ENCODE data around the gene ADAMTS6.
"Not testable (repeated sequence)": the region's sequence is repeated elsewhere in the genome, so short reads cannot be mapped to it uniquely, and the experiment has no call there.

ADAMTS6 gene

DNA sequence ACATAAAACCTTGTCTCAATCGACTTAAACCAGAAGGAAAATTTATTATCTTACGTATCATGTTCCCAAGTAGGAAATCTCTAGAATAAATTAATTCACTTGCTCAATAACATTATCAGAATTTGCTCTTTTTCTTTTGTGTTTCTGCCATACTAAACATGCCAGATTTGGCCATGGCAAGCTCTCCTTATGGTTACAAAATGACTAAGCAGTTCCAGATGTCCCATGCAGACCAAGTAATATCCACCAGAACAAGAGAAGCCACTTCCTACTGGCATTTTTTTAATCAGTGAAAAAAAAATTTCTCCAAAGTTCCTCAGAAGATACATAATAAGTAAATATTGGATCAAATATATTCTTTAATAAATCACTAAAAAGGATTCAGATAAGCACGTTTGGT is 25.2 kb upstream of the ADAMTS6 start:
- no peaks in the 10 kb centered on the region for H3K9me3 ChIP-seq (ENCODE audit: severe bottlenecking)
- H3K27me3 ChIP-seq (ENCODE audit: insufficient read depth, low read depth, severe bottlenecking): no peaks in the 10 kb centered on the region
- no peak overlapping the region for H3K4me3 ChIP-seq (ENCODE audit: low read depth, low read length)
- H3K27ac ChIP-seq: no peak overlapping the region
- H3K36me3 ChIP-seq: peaks cover 3% of the 10 kb centered on the region; the same call in 1 of the 2 replicates
- TF ChIP-seq CTCF (IDR thresholded peaks at IDR 0.05; ENCODE audit: low read depth, low read length): no peak
- DNase-seq: no peak

- no peak for DNase-seq
- TF ChIP-seq CTCF (IDR thresholded peaks at IDR 0.05; ENCODE audit: low read depth, low read length): no peak
- no peaks in the 10 kb centered on the region for H3K36me3 ChIP-seq
- no peak overlapping the region for H3K27ac ChIP-seq
- no peak overlapping the region for H3K4me3 ChIP-seq (ENCODE audit: low read depth, low read length)
- H3K27me3 ChIP-seq (ENCODE audit: insufficient read depth, low read depth, severe bottlenecking): no peaks in the 10 kb centered on the region
- no peaks in the 10 kb centered on the region for H3K9me3 ChIP-seq (ENCODE audit: severe bottlenecking)
These were observed 7.4 kb upstream of the ADAMTS6 start for GRCh38 chr5:65489119-65489518.

GRCh38 chr5:65488038-65488687 is 6.4 kb upstream of the ADAMTS6 start:
- H3K36me3 ChIP-seq, H3K27ac ChIP-seq, DNase-seq: not testable (repeated sequence)

DNA sequence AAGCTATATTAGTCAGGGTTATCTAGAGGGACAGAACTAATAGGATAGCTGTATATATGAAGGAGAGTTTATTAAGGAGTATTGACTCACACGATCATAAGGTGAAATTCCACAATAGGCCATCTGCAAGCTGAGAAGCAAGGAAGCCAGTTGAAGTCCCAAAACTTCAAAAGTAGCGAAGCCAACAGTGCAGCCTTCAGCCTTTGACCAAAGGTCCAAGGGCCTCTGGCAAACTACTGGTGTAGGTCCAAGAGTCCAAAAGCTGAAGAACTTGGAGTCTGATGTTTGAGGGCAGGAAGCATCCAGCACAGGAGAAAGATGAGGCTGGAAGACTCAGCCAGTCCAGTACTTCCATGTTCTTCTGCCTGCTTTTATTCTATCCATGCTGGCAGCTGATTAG is 5.1 kb upstream of the ADAMTS6 start:
- H3K4me3 ChIP-seq (ENCODE audit: low read depth, low read length); H3K27me3 ChIP-seq (ENCODE audit: insufficient read depth, low read depth, severe bottlenecking); H3K9me3 ChIP-seq (ENCODE audit: severe bottlenecking); H3K27ac ChIP-seq; DNase-seq; H3K36me3 ChIP-seq: not testable (repeated sequence)

More at GRCh38 chr5:65488038-65488687, 6.4 kb upstream of the ADAMTS6 start:
- H3K4me3 ChIP-seq (ENCODE audit: low read depth, low read length); H3K27me3 ChIP-seq (ENCODE audit: insufficient read depth, low read depth, severe bottlenecking); H3K9me3 ChIP-seq (ENCODE audit: severe bottlenecking): not testable (repeated sequence)

GRCh38 chr5:65485405-65485804 is 3.7 kb upstream of the ADAMTS6 start:
- no peaks in the 10 kb centered on the region for H3K9me3 ChIP-seq (ENCODE audit: severe bottlenecking)
- H3K27ac ChIP-seq: no peak overlapping the region
- no peak overlapping the region for H3K4me3 ChIP-seq (ENCODE audit: low read depth, low read length)
- no peaks in the 10 kb centered on the region for H3K27me3 ChIP-seq (ENCODE audit: insufficient read depth, low read depth, severe bottlenecking)
- no peak for TF ChIP-seq CTCF (IDR thresholded peaks at IDR 0.05; ENCODE audit: low read depth, low read length)
- DNase-seq: no peak
- no peaks in the 10 kb centered on the region for H3K36me3 ChIP-seq

- Histone ChIP-seq H3K27me3 (ENCODE audit: insufficient read depth, low read depth, severe bottlenecking) (no peaks in the 10 kb centered on the region), H3K36me3 (no peaks in the 10 kb centered on the region), H3K4me3 (ENCODE audit: low read depth, low read length) (no peak overlapping the region), H3K9me3 (ENCODE audit: severe bottlenecking) (no peaks in the 10 kb centered on the region), H3K27ac (no peak overlapping the region)
- peak; percentile 27; the same call in 1 of the 2 replicates for TF ChIP-seq CTCF (IDR thresholded peaks at IDR 0.05; ENCODE audit: low read depth, low read length)
- DNase-seq: no peak
These were observed 2.0 kb upstream of the ADAMTS6 start for GRCh38 chr5:65483546-65484346.
